AG10803 (cell line): Measurements from ENCODE around the gene PPP6R1.

ENCODE experiments used
- DNase-seq: peaks from one replicate; pipeline ENCODE4 v3.0.0; 2010; ENCODE audit warnings: low read depth
- H3K4me3 ChIP-seq: 2 replicates; pipeline ENCODE4 v1.5.1; 2011; ENCODE audit warnings: mild to moderate bottlenecking, low read length, control low read depth
- TF ChIP-seq, protein P1 (sequence below): conservative IDR thresholded peaks from 2 replicates; pipeline ENCODE4 v1.5.1; 2011; ENCODE audit warnings: mild to moderate bottlenecking, low read length, control low read depth, inconsistent platforms

PPP6R1 gene

DNA sequence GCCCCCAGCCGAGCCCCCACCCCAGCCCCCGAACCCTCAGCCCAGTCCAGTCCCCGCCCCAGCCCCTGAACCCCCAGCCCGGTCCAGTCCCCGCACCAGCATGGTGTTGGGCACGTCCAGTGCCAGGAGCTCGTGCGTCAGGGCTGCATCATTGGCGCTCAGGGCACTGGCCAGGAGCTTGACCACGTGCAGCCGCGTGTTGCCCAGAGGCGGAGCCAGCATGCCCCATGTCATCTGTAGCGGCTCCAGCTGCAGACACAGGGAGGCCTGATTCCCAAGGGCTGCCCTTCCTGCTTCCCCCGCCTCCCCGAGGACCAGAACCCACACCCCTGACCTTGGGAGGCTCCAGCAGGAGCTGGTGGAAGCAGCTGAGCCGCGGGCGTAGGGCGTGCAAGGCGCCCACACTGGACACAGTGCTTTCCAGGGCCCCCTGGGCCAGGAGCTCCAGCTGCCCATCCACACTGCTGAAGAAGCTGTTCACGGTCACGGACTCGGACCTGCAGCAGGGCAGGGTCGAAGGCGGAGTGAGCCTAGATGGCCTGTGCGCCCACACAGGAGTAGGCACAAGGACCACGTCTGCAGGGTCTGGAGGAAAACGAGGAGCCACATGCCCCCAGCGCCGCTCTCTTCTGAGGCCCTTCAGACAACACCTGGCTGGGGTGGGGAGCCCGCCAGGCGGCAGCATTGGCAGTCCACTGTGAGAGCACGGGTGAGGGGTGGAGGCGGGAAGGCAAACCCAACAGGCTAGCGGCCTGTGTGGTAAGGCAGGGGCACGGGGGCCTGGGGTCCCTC, 17.5 kb downstream of the PPP6R1 start:
- TF ChIP-seq, protein P1, sequence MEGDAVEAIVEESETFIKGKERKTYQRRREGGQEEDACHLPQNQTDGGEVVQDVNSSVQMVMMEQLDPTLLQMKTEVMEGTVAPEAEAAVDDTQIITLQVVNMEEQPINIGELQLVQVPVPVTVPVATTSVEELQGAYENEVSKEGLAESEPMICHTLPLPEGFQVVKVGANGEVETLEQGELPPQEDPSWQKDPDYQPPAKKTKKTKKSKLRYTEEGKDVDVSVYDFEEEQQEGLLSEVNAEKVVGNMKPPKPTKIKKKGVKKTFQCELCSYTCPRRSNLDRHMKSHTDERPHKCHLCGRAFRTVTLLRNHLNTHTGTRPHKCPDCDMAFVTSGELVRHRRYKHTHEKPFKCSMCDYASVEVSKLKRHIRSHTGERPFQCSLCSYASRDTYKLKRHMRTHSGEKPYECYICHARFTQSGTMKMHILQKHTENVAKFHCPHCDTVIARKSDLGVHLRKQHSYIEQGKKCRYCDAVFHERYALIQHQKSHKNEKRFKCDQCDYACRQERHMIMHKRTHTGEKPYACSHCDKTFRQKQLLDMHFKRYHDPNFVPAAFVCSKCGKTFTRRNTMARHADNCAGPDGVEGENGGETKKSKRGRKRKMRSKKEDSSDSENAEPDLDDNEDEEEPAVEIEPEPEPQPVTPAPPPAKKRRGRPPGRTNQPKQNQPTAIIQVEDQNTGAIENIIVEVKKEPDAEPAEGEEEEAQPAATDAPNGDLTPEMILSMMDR = no peak
- no peak overlapping the region for H3K4me3 ChIP-seq
- DNase-seq = no peak

DNA sequence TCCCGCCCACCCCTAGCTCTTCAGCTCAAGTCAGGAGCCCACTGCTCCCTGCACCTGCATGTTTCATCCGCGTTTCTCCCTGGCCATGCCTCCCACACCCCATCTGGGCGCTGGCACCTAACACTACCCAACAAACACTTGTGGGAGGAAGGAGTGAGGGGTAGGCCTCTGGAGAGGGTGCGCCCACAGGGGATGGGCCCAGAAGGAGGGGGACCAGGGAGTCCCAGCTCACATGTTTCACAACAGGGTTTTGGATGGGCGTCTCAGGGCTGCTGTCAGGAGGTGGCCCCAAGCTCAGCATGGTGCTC, 18.1 kb downstream of the PPP6R1 start:
- no peak for DNase-seq
- H3K4me3 ChIP-seq = no peak overlapping the region
- TF ChIP-seq, protein P1 = no peak

DNA sequence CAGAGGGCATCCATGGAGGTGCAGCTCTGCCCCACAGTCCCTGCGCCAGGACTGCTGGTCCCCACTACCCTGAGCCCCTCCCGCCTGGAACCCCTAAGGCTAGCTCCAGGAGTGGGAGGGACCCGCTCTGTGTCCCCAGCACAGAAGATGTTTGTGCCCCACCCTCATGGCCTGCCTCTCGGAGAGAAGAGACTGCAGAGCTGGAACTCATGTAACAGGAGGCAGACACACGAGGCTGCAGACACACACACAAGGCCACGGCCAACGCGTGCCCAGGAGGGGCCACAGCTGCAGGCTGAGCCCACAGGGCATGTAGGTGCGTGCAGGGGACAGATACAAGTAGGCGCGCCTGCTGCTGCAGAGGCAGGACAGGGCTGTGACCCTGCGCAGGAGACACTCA, 19.8 kb downstream of the PPP6R1 start:
- DNase-seq = no peak
- no peak overlapping the region for H3K4me3 ChIP-seq
- TF ChIP-seq, protein P1 = no peak

DNA sequence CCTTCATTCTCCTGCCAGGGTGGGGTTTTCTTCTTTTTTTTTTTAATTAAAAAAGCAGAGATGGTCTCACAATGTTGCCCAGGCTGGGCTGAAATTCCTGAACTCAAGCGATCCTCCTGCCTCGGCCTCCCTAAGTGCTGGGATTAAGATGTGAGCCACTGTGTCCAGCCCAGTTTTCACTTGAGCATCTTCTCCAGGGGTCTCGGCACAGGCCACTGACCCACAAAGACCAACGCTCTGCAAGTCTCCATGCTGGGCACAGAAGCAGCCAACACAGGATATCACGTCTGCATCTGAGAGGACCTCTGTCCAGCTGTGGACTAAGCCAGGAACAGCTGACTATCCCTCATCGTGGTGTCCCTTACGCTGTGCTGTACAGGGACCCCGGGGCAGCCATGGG, 20.8 kb downstream of the PPP6R1 start:
- no peak overlapping the region for H3K4me3 ChIP-seq
- DNase-seq = no peak
- TF ChIP-seq, protein P1 = no peak

DNA sequence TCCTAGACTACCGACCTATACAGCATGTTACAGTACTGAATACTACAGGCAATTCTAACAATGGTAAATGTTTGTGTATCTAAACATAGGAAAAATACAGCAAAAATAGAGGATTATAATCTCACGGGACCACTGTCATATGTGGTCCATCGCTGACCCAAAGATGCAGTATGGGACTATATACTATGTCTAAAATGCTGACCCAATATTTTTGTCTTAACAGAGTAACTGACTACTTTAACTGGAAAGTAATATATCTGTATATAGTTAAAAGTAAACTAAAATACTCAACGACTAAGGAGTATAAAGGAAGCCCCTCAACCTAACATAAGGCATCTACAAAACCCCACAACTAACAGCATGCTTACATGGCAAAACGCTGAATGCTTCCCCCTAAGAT, 25.8 kb downstream of the PPP6R1 start:
- DNase-seq = no peak
- TF ChIP-seq, protein P1 = no peak
- no peak overlapping the region for H3K4me3 ChIP-seq

DNA sequence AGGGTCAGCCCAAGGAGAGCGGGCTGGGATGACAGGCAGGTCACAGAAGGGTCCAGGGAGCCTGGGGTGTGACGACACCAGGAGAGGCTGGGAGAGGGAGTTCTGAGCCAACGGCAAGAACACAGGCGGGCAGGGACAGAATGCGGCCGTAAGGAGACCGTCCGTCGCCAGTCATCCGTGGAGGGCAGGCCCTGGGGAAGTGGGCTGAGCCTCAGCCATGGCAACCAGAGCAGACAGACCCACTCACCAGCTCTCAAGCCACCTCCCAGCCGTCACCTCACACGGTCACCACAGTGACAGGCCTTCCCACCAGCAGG, 26.6 kb downstream of the PPP6R1 start:
- TF ChIP-seq, protein P1 = no peak
- DNase-seq = no peak
- no peak overlapping the region for H3K4me3 ChIP-seq

DNA sequence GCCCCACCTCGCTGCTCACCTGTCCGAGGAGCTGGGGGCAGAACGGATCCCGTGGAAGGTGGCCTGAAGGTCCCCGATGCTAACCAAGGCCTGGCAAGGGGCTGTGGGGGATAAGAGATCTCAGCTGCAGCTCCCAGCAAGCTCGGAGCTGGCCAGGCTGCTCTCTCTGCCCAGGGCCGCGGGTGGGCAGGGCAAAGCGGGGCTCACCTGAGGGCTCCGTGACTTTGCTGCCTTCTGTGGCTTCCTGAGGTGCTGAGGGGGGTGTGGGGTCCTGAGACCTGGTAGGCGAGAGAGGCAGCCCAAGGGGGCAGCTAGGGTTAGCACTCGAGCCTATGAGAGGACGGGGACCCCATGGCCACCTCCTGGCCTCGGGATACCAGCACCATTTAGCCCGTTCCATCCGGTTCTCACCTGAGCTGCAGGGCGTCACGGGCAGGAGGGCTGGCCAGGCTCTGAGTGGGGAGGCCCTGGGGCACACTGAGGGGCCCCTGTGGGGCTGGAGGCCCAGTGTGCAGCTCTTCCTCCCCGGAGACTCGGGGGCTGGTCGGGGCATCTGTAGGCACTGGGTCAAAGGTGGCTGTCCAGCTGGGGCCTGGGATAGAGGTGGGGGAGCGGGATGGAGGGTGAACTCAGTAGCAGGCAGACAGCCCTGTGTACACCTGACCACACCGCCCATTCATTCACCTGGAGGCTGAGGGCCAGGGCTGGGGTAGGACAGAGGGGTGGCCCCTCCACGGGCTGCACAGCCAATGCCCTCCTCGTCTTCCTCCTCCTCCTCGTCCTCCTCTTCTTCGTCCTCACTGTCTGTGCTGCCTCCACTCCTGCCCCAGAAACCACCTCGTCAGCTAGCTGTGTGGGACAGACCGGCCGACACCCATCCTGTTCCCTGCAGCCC, 27.2 kb downstream of the PPP6R1 start:
- TF ChIP-seq, protein P1 = no peak
- no peak overlapping the region for H3K4me3 ChIP-seq
- DNase-seq = no peak
